ENCODE data around the gene ARMC10.
"Not testable (repeated sequence)": the region's sequence is repeated elsewhere in the genome, so short reads cannot be mapped to it uniquely, and the experiment has no call there.

ARMC10 gene

DNA sequence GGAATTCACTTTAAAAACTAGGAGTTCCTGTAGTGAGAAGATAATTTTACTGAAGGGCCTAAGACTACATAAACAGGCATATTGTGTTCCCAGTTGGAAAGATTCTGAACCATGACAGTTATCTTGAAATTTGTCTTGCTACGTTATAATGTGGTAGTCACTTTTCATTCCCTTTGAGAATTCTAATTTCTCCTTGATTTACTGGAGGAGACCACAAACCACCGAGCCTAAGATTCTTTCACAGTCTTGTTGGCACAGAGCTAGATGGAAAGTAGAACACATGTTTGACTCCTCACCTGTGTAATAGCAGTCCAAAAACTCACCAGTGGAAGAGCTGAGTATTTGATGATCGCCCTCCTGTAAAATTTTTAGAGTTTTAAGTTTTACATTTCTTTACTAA, 4.9 kb downstream of the ARMC10 start:
- no peak for DNase-seq (ENCODE audit: low read depth)
- no peak for TF ChIP-seq CTCF (IDR thresholded peaks at IDR 0.05; ENCODE audit: low read depth, low read length, missing control alignments)
- no peak overlapping the region for H3K4me3 ChIP-seq (ENCODE audit: low read depth, low read length)

DNA sequence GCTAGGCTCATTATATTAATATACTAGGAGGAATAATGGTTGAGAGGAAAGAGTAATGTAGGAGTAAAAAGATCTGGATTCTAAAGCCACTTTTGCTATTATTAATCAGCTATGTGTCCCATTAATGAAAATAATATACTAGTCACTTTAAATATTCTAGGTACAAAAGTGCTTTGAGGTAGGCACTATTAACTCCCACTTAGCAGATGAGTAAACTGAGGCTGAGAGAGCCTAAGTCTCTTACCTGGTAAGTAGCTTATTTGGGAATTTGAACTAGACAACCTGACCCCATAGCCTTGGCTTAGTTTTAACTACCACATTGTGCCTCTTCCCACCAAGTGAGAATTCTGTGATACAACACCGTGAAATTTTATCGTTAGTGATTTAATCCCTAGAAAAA, 6.0 kb downstream of the ARMC10 start:
- no peak for DNase-seq (ENCODE audit: low read depth)
- no peak for TF ChIP-seq CTCF (IDR thresholded peaks at IDR 0.05; ENCODE audit: low read depth, low read length, missing control alignments)

DNA sequence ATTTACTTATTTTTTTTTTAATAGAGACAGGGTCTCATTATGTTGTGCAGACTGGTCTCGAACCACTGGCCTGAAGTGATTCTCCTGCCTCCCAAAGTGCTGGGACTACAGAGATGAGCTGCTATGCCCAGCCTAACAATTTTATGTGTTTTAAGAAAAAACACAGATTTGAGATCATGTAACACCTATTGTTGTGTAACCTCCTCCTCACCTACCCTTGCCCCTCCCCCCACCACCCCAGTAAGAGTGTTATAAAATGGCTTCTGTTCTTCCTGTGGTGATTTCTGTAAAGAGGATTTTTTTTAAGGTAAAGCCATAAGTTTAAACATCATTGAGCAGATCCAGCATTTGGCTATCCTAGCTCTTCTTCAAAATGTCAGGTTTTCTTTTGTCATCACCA, 7.6 kb downstream of the ARMC10 start:
- no peak for TF ChIP-seq CTCF (IDR thresholded peaks at IDR 0.05; ENCODE audit: low read depth, low read length, missing control alignments)
- H3K4me3 ChIP-seq (ENCODE audit: low read depth, low read length): no peak overlapping the region
- no peak for DNase-seq (ENCODE audit: low read depth)

More for the DNA sequence above, 6.0 kb downstream of the ARMC10 start:
- H3K4me3 ChIP-seq (ENCODE audit: low read depth, low read length): no peak overlapping the region

GRCh38 chr7:103083210-103083609, 8.3 kb downstream of the ARMC10 start:
- DNase-seq (ENCODE audit: low read depth): no peak
- TF ChIP-seq CTCF (IDR thresholded peaks at IDR 0.05; ENCODE audit: low read depth, low read length, missing control alignments): no peak
- no peak overlapping the region for H3K4me3 ChIP-seq (ENCODE audit: low read depth, low read length)

DNA sequence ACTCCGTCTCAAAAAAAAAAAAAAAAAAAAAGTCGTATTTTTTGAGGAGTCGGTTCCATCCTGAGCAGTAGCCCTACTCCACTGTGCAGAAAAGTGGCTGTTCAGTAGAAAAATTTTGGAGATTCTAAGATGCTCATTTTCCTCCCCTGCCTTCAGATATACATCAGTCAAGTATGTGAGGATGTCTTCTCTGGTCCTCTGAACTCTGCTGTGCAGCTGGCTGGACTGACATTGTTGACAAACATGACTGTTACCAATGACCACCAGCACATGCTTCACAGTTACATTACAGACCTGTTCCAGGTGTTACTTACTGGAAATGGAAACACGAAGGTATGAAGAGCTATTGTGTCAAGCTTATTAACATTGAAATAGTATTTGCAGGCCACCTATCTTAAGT, 17.4 kb downstream of the ARMC10 start:
- H3K4me3 ChIP-seq (ENCODE audit: low read depth, low read length); DNase-seq (ENCODE audit: low read depth): not testable (repeated sequence)

GRCh38 chr7:103093429-103093828, 18.5 kb downstream of the ARMC10 start:
- H3K4me3 ChIP-seq (ENCODE audit: low read depth, low read length): no peak overlapping the region
- TF ChIP-seq CTCF (IDR thresholded peaks at IDR 0.05; ENCODE audit: low read depth, low read length, missing control alignments): no peak
- DNase-seq (ENCODE audit: low read depth): no peak

DNA sequence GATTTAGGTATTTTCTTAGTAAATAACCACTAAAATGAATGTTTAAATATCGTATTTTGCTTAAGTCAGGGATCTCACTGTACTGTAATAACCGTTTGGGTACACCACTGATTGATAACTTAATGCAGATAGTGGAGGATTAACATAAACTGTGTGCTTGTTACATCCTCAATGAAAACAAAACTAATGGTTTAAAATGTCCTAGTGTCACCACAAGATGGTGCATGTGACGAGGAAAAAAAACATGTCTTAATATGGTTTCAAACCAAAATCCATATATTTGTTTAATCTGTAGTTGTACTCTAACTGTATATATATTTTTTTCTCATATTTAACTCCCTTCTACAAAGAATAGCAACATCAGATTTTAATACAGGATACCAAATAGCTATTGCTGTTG, 19.2 kb downstream of the ARMC10 start:
- no peak for DNase-seq (ENCODE audit: low read depth)
- TF ChIP-seq CTCF (IDR thresholded peaks at IDR 0.05; ENCODE audit: low read depth, low read length, missing control alignments): no peak
- no peak overlapping the region for H3K4me3 ChIP-seq (ENCODE audit: low read depth, low read length)

- not testable (repeated sequence) for DNase-seq (ENCODE audit: low read depth); H3K4me3 ChIP-seq (ENCODE audit: low read depth, low read length)
Observed at GRCh38 chr7:103095558-103095957, 20.6 kb downstream of the ARMC10 start.
